ENCODE data around the gene CUL1.

CUL1 gene

GRCh38 chr7:148799893-148800555 is 101.3 kb downstream of the CUL1 start:
- Histone ChIP-seq H3K27ac (no peak overlapping the region), H3K4me2 (no peak overlapping the region)

GRCh38 chr7:148800677-148801076 is 102.0 kb downstream of the CUL1 start:
- H3K4me1 ChIP-seq (ENCODE audit: low read depth, poor library complexity, severe bottlenecking): no peaks in the 10 kb centered on the region
- H3K4me3 ChIP-seq (IDR thresholded peaks at IDR 0.05; ENCODE audit: insufficient read depth, low read depth, low read length): no peak overlapping the region
- TF ChIP-seq CTCF (conservative IDR thresholded peaks at IDR 0.05; ENCODE audit: low read depth, low read length): no peak
- H3K36me3 ChIP-seq (ENCODE audit: insufficient read depth): peaks cover 39% of the 10 kb centered on the region; the same call in 1 of the 2 replicates
- no peaks in the 10 kb centered on the region for H4K20me1 ChIP-seq (ENCODE audit: insufficient read depth)
- H2AFZ ChIP-seq (ENCODE audit: low read depth): no peak overlapping the region
- H3K27ac ChIP-seq: no peak overlapping the region
- no peak overlapping the region for H3K9ac ChIP-seq
- H3K79me2 ChIP-seq (ENCODE audit: insufficient read depth, low read depth): peaks cover 9% of the 10 kb centered on the region; the same call in 1 of the 2 replicates
- H3K27me3 ChIP-seq (ENCODE audit: insufficient read depth, low read depth): no peaks in the 10 kb centered on the region
- H3K4me2 ChIP-seq: no peak overlapping the region

More at GRCh38 chr7:148799893-148800555, 101.3 kb downstream of the CUL1 start:
- Histone ChIP-seq H3K79me2 (ENCODE audit: insufficient read depth, low read depth) (peaks cover 9% of the 10 kb centered on the region; the same call in 1 of the 2 replicates), H4K20me1 (ENCODE audit: insufficient read depth) (no peaks in the 10 kb centered on the region), H3K4me3 (IDR thresholded peaks at IDR 0.05; ENCODE audit: insufficient read depth, low read depth, low read length) (no peak overlapping the region), H3K27me3 (ENCODE audit: insufficient read depth, low read depth) (no peaks in the 10 kb centered on the region), H3K9ac (no peak overlapping the region), H3K4me1 (ENCODE audit: low read depth, poor library complexity, severe bottlenecking) (no peaks in the 10 kb centered on the region), H3K36me3 (ENCODE audit: insufficient read depth) (peaks cover 39% of the 10 kb centered on the region; the same call in 1 of the 2 replicates), H2AFZ (ENCODE audit: low read depth) (no peak overlapping the region)
- no peak for TF ChIP-seq CTCF (conservative IDR thresholded peaks at IDR 0.05; ENCODE audit: low read depth, low read length)

- H3K27ac ChIP-seq: no peak overlapping the region
- H3K4me3 ChIP-seq (IDR thresholded peaks at IDR 0.05; ENCODE audit: insufficient read depth, low read depth, low read length): no peak overlapping the region
- no peak overlapping the region for H2AFZ ChIP-seq (ENCODE audit: low read depth)
- no peaks in the 10 kb centered on the region for H3K4me1 ChIP-seq (ENCODE audit: low read depth, poor library complexity, severe bottlenecking)
- H3K4me2 ChIP-seq: no peak overlapping the region
- no peak for TF ChIP-seq CTCF (conservative IDR thresholded peaks at IDR 0.05; ENCODE audit: low read depth, low read length)
- H3K36me3 ChIP-seq (ENCODE audit: insufficient read depth): peaks cover 33% of the 10 kb centered on the region; the same call in 1 of the 2 replicates
- H4K20me1 ChIP-seq (ENCODE audit: insufficient read depth): no peaks in the 10 kb centered on the region
- H3K27me3 ChIP-seq (ENCODE audit: insufficient read depth, low read depth): no peaks in the 10 kb centered on the region
- no peaks in the 10 kb centered on the region; the same call in 1 of the 2 replicates for H3K79me2 ChIP-seq (ENCODE audit: insufficient read depth, low read depth)
- no peak overlapping the region for H3K9ac ChIP-seq
Measured at GRCh38 chr7:148802101-148802493, 103.4 kb downstream of the CUL1 start.

- Histone ChIP-seq H4K20me1 (ENCODE audit: insufficient read depth) (no peaks in the 10 kb centered on the region), H2AFZ (ENCODE audit: low read depth) (no peak overlapping the region), H3K4me2 (no peak overlapping the region), H3K4me3 (IDR thresholded peaks at IDR 0.05; ENCODE audit: insufficient read depth, low read depth, low read length) (no peak overlapping the region), H3K36me3 (ENCODE audit: insufficient read depth) (peaks cover 24% of the 10 kb centered on the region; the same call in 1 of the 2 replicates), H3K4me1 (ENCODE audit: low read depth, poor library complexity, severe bottlenecking) (no peaks in the 10 kb centered on the region), H3K27ac (no peak overlapping the region), H3K27me3 (ENCODE audit: insufficient read depth, low read depth) (no peaks in the 10 kb centered on the region), H3K79me2 (ENCODE audit: insufficient read depth, low read depth) (no peaks in the 10 kb centered on the region; the same call in 1 of the 2 replicates), H3K9ac (no peak overlapping the region)
- no peak for TF ChIP-seq CTCF (conservative IDR thresholded peaks at IDR 0.05; ENCODE audit: low read depth, low read length)
Measured at GRCh38 chr7:148803094-148803493, 104.4 kb downstream of the CUL1 start.

Measured in KMS-11 (cell line).